Thyroid gland (tissue), 4 donors: ENCODE data around the gene CYP11A1. TPM values are rescaled to one million over a fixed set of nuclear protein-coding genes. Genes with fewer than 3 reads are reported as not detected.

ENCODE experiments used
- DNase-seq, 2 donors: peaks; one replicate each; pipeline ENCODE4 v3.0.0-alpha.2; 2019
- H3K27ac ChIP-seq, 3 donors: fragments of 200-600 bp; sonication (generic); 1 replicate in 2 of 3; 2 replicates in 1 of 3; pipeline ENCODE4 v1.5.1; 2016 to 2019; ENCODE audit warnings: mild to moderate bottlenecking in 1 of 3, moderate library complexity in 1 of 3
- H3K27me3 ChIP-seq: fragments of 200-600 bp; sonication (generic); one replicate; pipeline ENCODE4 v1.5.1; 2019
- H3K36me3 ChIP-seq, 2 donors: fragments of 200-600 bp; sonication (generic); one replicate each; pipeline ENCODE4 v1.5.1; 2016 to 2019
- H3K4me1 ChIP-seq, 2 donors: fragments of 200-600 bp; sonication (generic); one replicate each; pipeline ENCODE4 v1.5.1; 2017 to 2019
- H3K4me3 ChIP-seq, 3 donors: fragments of 200-600 bp; sonication (generic); replicated peaks in 1 of 3; 1 replicate in 2 of 3; 2 replicates in 1 of 3; pipeline ENCODE4 v1.5.1; 2016; ENCODE audit warnings: mild to moderate bottlenecking in 1 of 3
- H3K9me3 ChIP-seq: fragments of 200-600 bp; sonication (generic); one replicate; pipeline ENCODE4 v1.5.1; 2017
- CTCF ChIP-seq, 6 experiments: fragments of 200-600 bp in 3 of 6; fragments of 450-650 bp in 3 of 6; sonication (generic) in 3 of 6; IDR thresholded peaks; one replicate each; pipeline ENCODE4 v1.5.1; 2016 to 2019; ENCODE audit warnings: antibody characterized with exemption in 6 of 6, mild to moderate bottlenecking in 2 of 6, inconsistent platforms in 1 of 6, moderate library complexity in 1 of 6
- POLR2A ChIP-seq, 2 donors: fragments of 450-650 bp; IDR thresholded peaks; one replicate each; pipeline ENCODE4 v1.6.1; 2017; ENCODE audit warnings: antibody characterized with exemption in 2 of 2, mild to moderate bottlenecking in 2 of 2, moderate library complexity in 1 of 2
- WGBS, 2 donors: methylation state at CpG; one replicate each; pipeline ENCODE4 v1.1.5; 2017; 5-methylcytosine and 5-hydroxymethylcytosine counted together
- intact Hi-C: fragments of 100-400 bp; cut with DNase I; formaldehyde crosslinking; loops from one replicate; pipeline ENCODE4 v1.15.1; 2023
- total RNA-seq, 4 donors: library from RNA; depleted of rRNA; stranded (reverse); fragments of >200 nt; gene quantifications; one replicate each; pipeline ENCODE4 v1.2.3, GENCODE V29; 2016

CYP11A1 gene
- total RNA-seq, 4 donors from 2014 or later, result 0.54 to 1.2 (median 0.56) TPM; not detected in 1

GRCh38 chr15:74333093-74333492 lies 34.4 kb downstream of the CYP11A1 start:
- intact Hi-C loops, result no loop called here
- WGBS, 2 donors, result 82 to 96% methylated on average over 4 of the region's 5 CpGs
- no peak for DNase-seq

GRCh38 chr15:74332611-74333010 lies 34.8 kb downstream of the CYP11A1 start:
- intact Hi-C loops, result no loop called here
- Histone ChIP-seq H3K4me3 (no peak overlapping the region), H3K4me1 (no peaks in the 10 kb centered on the region), H3K36me3 (no peaks in the 10 kb centered on the region), H3K27ac (no peak overlapping the region), H3K9me3 (no peaks in the 10 kb centered on the region), H3K27me3 (no peaks in the 10 kb centered on the region)
- TF ChIP-seq POLR2A (IDR thresholded peaks at IDR 0.05) (no peak), CTCF (IDR thresholded peaks at IDR 0.05) (no peak)
- no peak for DNase-seq
- WGBS, 2 donors, result 91 to 94% methylated on average over 10 of the region's 10 CpGs

More at GRCh38 chr15:74333093-74333492, 34.4 kb downstream of the CYP11A1 start:
- no peak for TF ChIP-seq CTCF (IDR thresholded peaks at IDR 0.05)
- TF ChIP-seq POLR2A (IDR thresholded peaks at IDR 0.05), result no peak
- no peaks in the 10 kb centered on the region for H3K9me3 ChIP-seq
- H3K36me3 ChIP-seq, result no peaks in the 10 kb centered on the region
- H3K27me3 ChIP-seq, result no peaks in the 10 kb centered on the region
- no peak overlapping the region for H3K4me3 ChIP-seq
- H3K4me1 ChIP-seq, result no peaks in the 10 kb centered on the region
- H3K27ac ChIP-seq, result no peak overlapping the region

- no peak for DNase-seq
- no peak overlapping the region for H3K4me3 ChIP-seq
- H3K27me3 ChIP-seq, result no peaks in the 10 kb centered on the region
- intact Hi-C loops, result no loop called here
- H3K27ac ChIP-seq, result no peak overlapping the region
- no peaks in the 10 kb centered on the region for H3K36me3 ChIP-seq
- H3K4me1 ChIP-seq, result no peaks in the 10 kb centered on the region
- 93 to 94% methylated on average over 3 of the region's 3 CpGs for WGBS, 2 donors
- no peaks in the 10 kb centered on the region for H3K9me3 ChIP-seq
- TF ChIP-seq CTCF (IDR thresholded peaks at IDR 0.05) (no peak), POLR2A (IDR thresholded peaks at IDR 0.05) (no peak)
Observed at GRCh38 chr15:74332011-74332410, 35.4 kb downstream of the CYP11A1 start.

- Histone ChIP-seq H3K4me1 (no peaks in the 10 kb centered on the region), H3K9me3 (no peaks in the 10 kb centered on the region), H3K27me3 (no peaks in the 10 kb centered on the region), H3K27ac (no peak overlapping the region), H3K4me3 (no peak overlapping the region), H3K36me3 (no peaks in the 10 kb centered on the region)
- TF ChIP-seq CTCF (IDR thresholded peaks at IDR 0.05) (no peak), POLR2A (IDR thresholded peaks at IDR 0.05) (no peak)
- intact Hi-C loops, result no loop called here
- DNase-seq, result no peak
- 78 to 83% methylated on average over 6 to 10 of the region's 11 CpGs for WGBS, 2 donors
Observed at GRCh38 chr15:74330861-74331408, 36.5 kb downstream of the CYP11A1 start.

GRCh38 chr15:74328331-74329056 lies 39.0 kb downstream of the CYP11A1 start:
- intact Hi-C loops, result loop anchor here (10.0 kb wide), 1 partner anchor 946 kb away; no protein-coding TSS in a partner anchor
- Histone ChIP-seq H3K27me3 (no peaks in the 10 kb centered on the region), H3K36me3 (no peaks in the 10 kb centered on the region), H3K27ac (no peak overlapping the region), H3K4me1 (no peaks in the 10 kb centered on the region), H3K4me3 (no peak overlapping the region), H3K9me3 (no peaks in the 10 kb centered on the region)
- TF ChIP-seq CTCF (IDR thresholded peaks at IDR 0.05), result no peak
- no peak for DNase-seq
- WGBS, 2 donors, result 59 to 61% methylated on average over 7 to 9 of the region's 10 CpGs
